Smooth muscle cell (in vitro differentiated cells): Measurements from ENCODE around the gene SLC38A2. TPM values are rescaled to one million over a fixed set of nuclear protein-coding genes. Genes with fewer than 3 reads are reported as not detected.

Experiments used
- DNase-seq: peaks from one replicate; lab custom pipeline; 2025; ENCODE audit not compliant: unreplicated experiment; lab: John Stamatoyannopoulos, UW
- H2AFZ ChIP-seq: fragments of 200-600 bp; sonication (generic); 2 replicates; pipeline ENCODE4 v1.6.0; 2016; ENCODE audit warnings: antibody characterized with exemption, low read depth, mild to moderate bottlenecking
- H3F3A ChIP-seq: fragments of 200-600 bp; sonication (generic); 2 replicates; pipeline ENCODE4 v1.6.0; 2017; ENCODE audit warnings: antibody characterized with exemption, low read depth
- H3K27ac ChIP-seq: fragments of 200-600 bp; sonication (generic); 2 replicates; pipeline ENCODE4 v1.5.1; 2016; ENCODE audit warnings: low read depth, mild to moderate bottlenecking
- H3K27me3 ChIP-seq: fragments of 200-600 bp; sonication (generic); 2 replicates; pipeline ENCODE4 v1.6.1; 2016; ENCODE audit warnings: low read depth, mild to moderate bottlenecking
- H3K36me3 ChIP-seq: fragments of 200-600 bp; sonication (generic); 2 replicates; pipeline ENCODE4 v1.5.1; 2016; ENCODE audit warnings: low read depth
- H3K4me1 ChIP-seq: fragments of 200-600 bp; sonication (generic); 2 replicates; pipeline ENCODE4 v1.5.1; 2016; ENCODE audit warnings: low read depth
- H3K4me2 ChIP-seq: fragments of 200-600 bp; sonication (generic); 2 replicates; pipeline ENCODE4 v1.6.0; 2016; ENCODE audit warnings: mild to moderate bottlenecking
- H3K4me3 ChIP-seq: fragments of 200-600 bp; sonication (generic); 2 replicates; pipeline ENCODE4 v1.5.1; 2016; ENCODE audit warnings: mild to moderate bottlenecking
- H3K79me2 ChIP-seq: fragments of 200-600 bp; sonication (generic); 2 replicates; pipeline ENCODE4 v1.6.0; 2016; ENCODE audit warnings: low read depth, mild to moderate bottlenecking
- H3K9ac ChIP-seq: fragments of 200-600 bp; sonication (generic); 2 replicates; pipeline ENCODE4 v1.6.0; 2016; ENCODE audit warnings: low read depth
- H3K9me3 ChIP-seq: fragments of 200-600 bp; sonication (generic); replicated peaks from 2 replicates; pipeline ENCODE4 v1.5.1; 2016; ENCODE audit warnings: low read depth
- H4K20me1 ChIP-seq: fragments of 200-600 bp; sonication (generic); 2 replicates; pipeline ENCODE4 v1.6.0; 2016; ENCODE audit warnings: low read depth
- WGBS: methylation state at CpG from one replicate; pipeline ENCODE4 v1.1.7; 2016; ENCODE audit warnings: low lambda C conversion rate; 5-methylcytosine and 5-hydroxymethylcytosine counted together
- polyA plus RNA-seq: library from polyadenylated mRNA; unstranded; fragments of >200 nt; fragmentation: Nextera tagmentation; extraction: Ambion mirVana; gene quantifications from 2 replicates; pipeline ENCODE4 v1.2.1, GENCODE V29; 2016
- total RNA-seq: library from RNA; depleted of rRNA; stranded (reverse); fragments of >200 nt; gene quantifications from 2 replicates; pipeline ENCODE4 v1.2.3, GENCODE V29; 2014
- TF ChIP-seq, protein P1 (sequence below): fragments of 200-600 bp; sonication (generic); IDR thresholded peaks from 2 replicates; pipeline ENCODE4 v1.5.1; 2017; ENCODE audit warnings: borderline replicate concordance, mild to moderate bottlenecking, antibody characterized with exemption; ENCODE audit not compliant: insufficient read depth, poor library complexity, severe bottlenecking

SLC38A2 gene
- total and polyA plus RNA-seq, 2 experiments from 2014 or later, result 262 to 1,127 TPM

DNA sequence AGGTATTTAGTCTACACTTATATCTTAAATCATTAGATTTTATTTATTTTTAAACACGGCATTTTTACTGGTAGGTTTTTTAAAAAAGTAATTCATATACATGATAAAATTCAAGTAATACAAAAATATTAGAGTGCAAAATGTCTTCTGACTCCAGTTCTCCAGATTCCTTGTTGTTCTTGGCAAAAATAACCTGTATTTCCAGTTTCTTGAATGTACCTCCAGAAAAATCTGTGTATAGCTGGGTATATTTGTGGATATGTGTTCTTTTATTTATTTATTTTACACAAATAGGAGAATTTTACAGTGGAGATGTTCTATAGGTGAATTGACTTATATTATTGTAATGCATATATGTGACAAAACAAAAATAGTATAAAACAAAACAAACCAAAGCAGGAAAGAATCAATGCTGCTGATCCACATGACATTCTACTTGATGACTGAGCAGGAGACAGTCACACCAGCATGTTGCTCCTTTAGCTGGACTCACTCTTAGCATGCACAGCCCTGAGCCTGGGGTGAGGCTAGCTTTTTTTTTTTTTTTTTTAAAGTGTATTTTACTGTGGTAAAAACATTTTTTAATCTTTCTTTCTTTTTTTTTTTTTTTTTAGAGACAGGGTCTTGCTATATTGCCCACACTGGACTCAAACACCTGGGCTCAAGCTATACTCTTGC lies 42.2 kb upstream of the SLC38A2 start:
- no peaks in the 10 kb centered on the region for H3K4me1 ChIP-seq
- WGBS, result 92% methylated on average over 1 of the region's 1 CpG

GRCh38 chr12:46413368-46413767 lies 40.8 kb upstream of the SLC38A2 start:
- Histone ChIP-seq H2AFZ (no peak overlapping the region), H4K20me1 (no peaks in the 10 kb centered on the region), H3K27ac (no peak overlapping the region), H3F3A (no peaks in the 10 kb centered on the region), H3K4me3 (no peak overlapping the region), H3K4me1 (no peaks in the 10 kb centered on the region), H3K9ac (no peak overlapping the region), H3K79me2 (no peaks in the 10 kb centered on the region), H3K27me3 (no peaks in the 10 kb centered on the region), H3K4me2 (no peak overlapping the region), H3K9me3 (no peaks in the 10 kb centered on the region), H3K36me3 (no peaks in the 10 kb centered on the region)
- TF ChIP-seq, protein P1, sequence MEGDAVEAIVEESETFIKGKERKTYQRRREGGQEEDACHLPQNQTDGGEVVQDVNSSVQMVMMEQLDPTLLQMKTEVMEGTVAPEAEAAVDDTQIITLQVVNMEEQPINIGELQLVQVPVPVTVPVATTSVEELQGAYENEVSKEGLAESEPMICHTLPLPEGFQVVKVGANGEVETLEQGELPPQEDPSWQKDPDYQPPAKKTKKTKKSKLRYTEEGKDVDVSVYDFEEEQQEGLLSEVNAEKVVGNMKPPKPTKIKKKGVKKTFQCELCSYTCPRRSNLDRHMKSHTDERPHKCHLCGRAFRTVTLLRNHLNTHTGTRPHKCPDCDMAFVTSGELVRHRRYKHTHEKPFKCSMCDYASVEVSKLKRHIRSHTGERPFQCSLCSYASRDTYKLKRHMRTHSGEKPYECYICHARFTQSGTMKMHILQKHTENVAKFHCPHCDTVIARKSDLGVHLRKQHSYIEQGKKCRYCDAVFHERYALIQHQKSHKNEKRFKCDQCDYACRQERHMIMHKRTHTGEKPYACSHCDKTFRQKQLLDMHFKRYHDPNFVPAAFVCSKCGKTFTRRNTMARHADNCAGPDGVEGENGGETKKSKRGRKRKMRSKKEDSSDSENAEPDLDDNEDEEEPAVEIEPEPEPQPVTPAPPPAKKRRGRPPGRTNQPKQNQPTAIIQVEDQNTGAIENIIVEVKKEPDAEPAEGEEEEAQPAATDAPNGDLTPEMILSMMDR, result no peak
- 89% methylated on average over 2 of the region's 2 CpGs for WGBS
- DNase-seq, result no peak

More for the DNA sequence above, 42.2 kb upstream of the SLC38A2 start:
- Histone ChIP-seq H3K79me2 (no peaks in the 10 kb centered on the region), H3K9me3 (no peaks in the 10 kb centered on the region), H2AFZ (no peak overlapping the region), H3K27ac (no peak overlapping the region), H3F3A (no peaks in the 10 kb centered on the region), H3K4me2 (no peak overlapping the region), H3K9ac (no peak overlapping the region), H3K27me3 (no peaks in the 10 kb centered on the region), H3K4me3 (no peak overlapping the region), H4K20me1 (no peaks in the 10 kb centered on the region), H3K36me3 (no peaks in the 10 kb centered on the region)
- TF ChIP-seq, protein P1, result no peak
- DNase-seq, result no peak

- no peaks in the 10 kb centered on the region for H4K20me1 ChIP-seq
- no peaks in the 10 kb centered on the region for H3K79me2 ChIP-seq
- H3K9me3 ChIP-seq, result no peaks in the 10 kb centered on the region
- H3K4me2 ChIP-seq, result no peak overlapping the region
- H3F3A ChIP-seq, result no peaks in the 10 kb centered on the region
- H3K27me3 ChIP-seq, result no peaks in the 10 kb centered on the region
- H3K4me3 ChIP-seq, result no peak overlapping the region
- H3K4me1 ChIP-seq, result no peaks in the 10 kb centered on the region
- no peak overlapping the region for H2AFZ ChIP-seq
- H3K36me3 ChIP-seq, result no peaks in the 10 kb centered on the region
- WGBS, result 96% methylated on average over 4 of the region's 4 CpGs
- DNase-seq, result no peak
- TF ChIP-seq, protein P1, result no peak
- no peak overlapping the region for H3K27ac ChIP-seq
- no peak overlapping the region for H3K9ac ChIP-seq
These were observed 40.3 kb upstream of the SLC38A2 start for GRCh38 chr12:46412857-46413256.

- no peak overlapping the region for H3K27ac ChIP-seq
- H3K9ac ChIP-seq, result no peak overlapping the region
- no peaks in the 10 kb centered on the region for H3K36me3 ChIP-seq
- no peak overlapping the region for H3K4me2 ChIP-seq
- H3K4me3 ChIP-seq, result no peak overlapping the region
- H3K9me3 ChIP-seq, result no peaks in the 10 kb centered on the region
- no peak for DNase-seq
- WGBS, result 82% methylated on average over 3 of the region's 3 CpGs
- no peaks in the 10 kb centered on the region for H3K79me2 ChIP-seq
- H3K4me1 ChIP-seq, result peaks cover 7% of the 10 kb centered on the region
- H2AFZ ChIP-seq, result no peak overlapping the region
- TF ChIP-seq, protein P1, result no peak
- no peaks in the 10 kb centered on the region for H4K20me1 ChIP-seq
- H3F3A ChIP-seq, result peaks cover 4% of the 10 kb centered on the region
- H3K27me3 ChIP-seq, result no peaks in the 10 kb centered on the region
These were observed 37.9 kb upstream of the SLC38A2 start for GRCh38 chr12:46410495-46410894.
